ENCODE results near the gene GORASP2.

GORASP2 gene

DNA sequence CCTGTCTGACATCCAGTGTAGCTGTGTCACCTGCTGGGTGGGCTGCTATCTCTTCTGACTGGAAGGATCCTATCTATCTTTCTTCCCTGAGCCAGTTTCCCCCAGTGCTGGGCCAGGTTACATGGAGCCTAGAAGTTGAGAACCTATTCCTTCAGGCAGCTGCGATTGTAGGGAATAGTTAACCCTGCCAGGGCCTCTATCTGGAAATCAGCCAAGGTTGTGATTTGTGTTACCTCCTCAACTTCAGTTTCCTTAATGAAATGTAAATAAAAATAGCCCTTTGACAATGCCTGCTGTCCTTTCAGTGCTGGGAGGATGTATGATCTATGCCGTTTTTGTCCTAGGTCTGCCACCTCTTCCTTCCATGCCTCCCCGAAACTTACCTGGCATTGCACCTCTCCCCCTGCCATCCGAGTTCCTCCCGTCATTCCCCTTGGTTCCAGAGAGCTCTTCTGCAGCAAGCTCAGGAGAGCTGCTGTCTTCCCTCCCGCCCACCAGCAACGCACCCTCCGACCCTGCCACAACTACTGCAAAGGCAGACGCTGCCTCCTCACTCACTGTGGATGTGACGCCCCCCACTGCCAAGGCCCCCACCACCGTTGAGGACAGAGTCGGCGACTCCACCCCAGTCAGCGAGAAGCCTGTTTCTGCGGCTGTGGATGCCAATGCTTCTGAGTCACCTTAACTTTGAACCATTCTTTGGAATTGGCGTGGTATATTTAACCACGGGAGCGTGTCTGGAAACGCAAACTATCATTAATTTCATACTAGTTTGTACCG lies 36.6 kb downstream of the GORASP2 start:
- ChIA-PET CTCF (interaction anchor here (0.7 to 1.5 kb wide), 2 partner anchors 22 to 37 kb away, joined by 3 to 5 read pairs; partner anchors contain the start of gene GORASP2), POLR2A (interaction anchor here (0.7 kb wide), 1 partner anchor 115 kb away, joined by 5 read pairs; no protein-coding TSS in a partner anchor)
- TF ChIP-seq ZNF560 (tag by site-specific recombination; IDR thresholded peaks at IDR 0.05; ENCODE audit: borderline replicate concordance) (no peak), ZNF366 (tag by site-specific recombination; conservative IDR thresholded peaks at IDR 0.05) (no peak), ZNF239 (tag by site-specific recombination; IDR thresholded peaks at IDR 0.05) (no peak), BCL11B (tag by site-specific recombination; IDR thresholded peaks at IDR 0.05; ENCODE audit: low read depth) (no peak), ZNF350 (tag by site-specific recombination; IDR thresholded peaks at IDR 0.05) (no peak), ZNF529 (tag by site-specific recombination; IDR thresholded peaks at IDR 0.05; ENCODE audit: insufficient replicate concordance) (no peak), ZNF311 (tag by site-specific recombination; IDR thresholded peaks at IDR 0.05; ENCODE audit: borderline replicate concordance) (no peak)
- TF ChIP-seq, protein P1, sequence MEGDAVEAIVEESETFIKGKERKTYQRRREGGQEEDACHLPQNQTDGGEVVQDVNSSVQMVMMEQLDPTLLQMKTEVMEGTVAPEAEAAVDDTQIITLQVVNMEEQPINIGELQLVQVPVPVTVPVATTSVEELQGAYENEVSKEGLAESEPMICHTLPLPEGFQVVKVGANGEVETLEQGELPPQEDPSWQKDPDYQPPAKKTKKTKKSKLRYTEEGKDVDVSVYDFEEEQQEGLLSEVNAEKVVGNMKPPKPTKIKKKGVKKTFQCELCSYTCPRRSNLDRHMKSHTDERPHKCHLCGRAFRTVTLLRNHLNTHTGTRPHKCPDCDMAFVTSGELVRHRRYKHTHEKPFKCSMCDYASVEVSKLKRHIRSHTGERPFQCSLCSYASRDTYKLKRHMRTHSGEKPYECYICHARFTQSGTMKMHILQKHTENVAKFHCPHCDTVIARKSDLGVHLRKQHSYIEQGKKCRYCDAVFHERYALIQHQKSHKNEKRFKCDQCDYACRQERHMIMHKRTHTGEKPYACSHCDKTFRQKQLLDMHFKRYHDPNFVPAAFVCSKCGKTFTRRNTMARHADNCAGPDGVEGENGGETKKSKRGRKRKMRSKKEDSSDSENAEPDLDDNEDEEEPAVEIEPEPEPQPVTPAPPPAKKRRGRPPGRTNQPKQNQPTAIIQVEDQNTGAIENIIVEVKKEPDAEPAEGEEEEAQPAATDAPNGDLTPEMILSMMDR (tag by site-specific recombination; IDR thresholded peaks at IDR 0.05): no peak
- TF ChIP-seq, protein P2, sequence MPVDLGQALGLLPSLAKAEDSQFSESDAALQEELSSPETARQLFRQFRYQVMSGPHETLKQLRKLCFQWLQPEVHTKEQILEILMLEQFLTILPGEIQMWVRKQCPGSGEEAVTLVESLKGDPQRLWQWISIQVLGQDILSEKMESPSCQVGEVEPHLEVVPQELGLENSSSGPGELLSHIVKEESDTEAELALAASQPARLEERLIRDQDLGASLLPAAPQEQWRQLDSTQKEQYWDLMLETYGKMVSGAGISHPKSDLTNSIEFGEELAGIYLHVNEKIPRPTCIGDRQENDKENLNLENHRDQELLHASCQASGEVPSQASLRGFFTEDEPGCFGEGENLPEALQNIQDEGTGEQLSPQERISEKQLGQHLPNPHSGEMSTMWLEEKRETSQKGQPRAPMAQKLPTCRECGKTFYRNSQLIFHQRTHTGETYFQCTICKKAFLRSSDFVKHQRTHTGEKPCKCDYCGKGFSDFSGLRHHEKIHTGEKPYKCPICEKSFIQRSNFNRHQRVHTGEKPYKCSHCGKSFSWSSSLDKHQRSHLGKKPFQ (tag by site-specific recombination; IDR thresholded peaks at IDR 0.05): no peak

DNA sequence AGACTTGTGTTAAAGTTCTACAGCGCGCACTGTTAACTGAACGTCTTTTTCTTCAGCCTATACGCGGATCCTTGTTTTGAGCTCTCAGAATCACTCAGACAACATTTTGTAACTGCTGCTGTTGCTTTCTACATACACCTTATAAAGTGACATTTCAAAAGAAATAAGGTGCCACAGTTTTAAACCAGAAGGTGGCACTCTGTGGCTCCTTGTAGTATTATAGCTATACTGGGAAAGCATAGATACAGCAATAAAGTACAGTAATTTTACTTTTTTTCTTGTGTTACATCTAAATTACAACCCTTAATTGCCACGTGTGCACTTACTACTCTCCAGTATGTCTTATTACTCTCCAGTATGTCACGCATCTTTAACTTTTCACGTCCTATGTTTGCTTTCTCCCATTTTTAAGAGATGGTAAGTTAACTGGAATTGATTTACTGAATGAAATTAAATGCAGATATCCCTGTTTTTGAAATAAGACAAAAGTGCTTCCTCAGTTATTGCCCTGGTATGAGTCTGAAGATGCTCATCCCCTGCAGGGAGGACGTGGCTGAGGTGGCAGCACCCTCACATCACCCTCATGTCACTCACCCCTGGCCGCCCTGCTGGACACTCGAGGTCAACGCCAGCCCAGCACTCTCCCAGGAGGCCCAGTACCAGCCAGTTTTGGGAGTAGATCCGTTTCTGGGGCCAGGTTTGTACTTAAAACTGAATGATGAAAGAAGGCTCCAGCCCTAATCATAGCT lies 37.8 kb downstream of the GORASP2 start:
- H3K4me3 ChIP-seq (ENCODE audit: low read depth, low read length): no peak overlapping the region
- POLR2A ChIA-PET: interaction anchor here (1.2 kb wide), 1 partner anchor 38 kb away, joined by 3 read pairs; the partner anchor contains the start of gene GORASP2
- peaks cover 17 to 70% of the 10 kb centered on the region in 2 experiments for H3K36me3 ChIP-seq (ENCODE audit: control insufficient read depth in 2 of 2, insufficient read depth in 1 of 2, low read length in 2 of 2)
- H3K9me3 ChIP-seq (ENCODE audit: control insufficient read depth, insufficient read depth, low read depth, low read length): no peaks in the 10 kb centered on the region
- no peaks in the 10 kb centered on the region for H3K4me1 ChIP-seq (ENCODE audit: control insufficient read depth, insufficient read depth, low read length)
- H3K27ac ChIP-seq (ENCODE audit: extremely low read depth, low read depth, low read length): no peak overlapping the region
- CTCF ChIA-PET: interaction anchor here (0.6 to 2.0 kb wide), 5 partner anchors 98 to 606 kb away, joined by 4 to 6 read pairs (median 4); no protein-coding TSS in a partner anchor
- TF ChIP-seq, protein P1 (tag by site-specific recombination; IDR thresholded peaks at IDR 0.05): 0 out of 2 replicates have a peak, but pooled peaks have one; percentile 8
- peak; percentile 17; the same call in 1 of the 2 replicates for TF ChIP-seq ZNF654 (tag by site-specific recombination; IDR thresholded peaks at IDR 0.05; ENCODE audit: low read depth)
- TF ChIP-seq RBAK (tag by site-specific recombination; IDR thresholded peaks at IDR 0.05): no peak

More for the DNA sequence above, 36.6 kb downstream of the GORASP2 start:
- no peak overlapping the region for H3K27ac ChIP-seq (ENCODE audit: extremely low read depth, low read depth, low read length)
- no peaks in the 10 kb centered on the region for H3K9me3 ChIP-seq (ENCODE audit: control insufficient read depth, insufficient read depth, low read depth, low read length)
- H3K4me1 ChIP-seq (ENCODE audit: control insufficient read depth, insufficient read depth, low read length): no peaks in the 10 kb centered on the region
- H3K4me3 ChIP-seq (ENCODE audit: low read depth, low read length): no peak overlapping the region
- peaks cover 17 to 82% of the 10 kb centered on the region in 2 experiments for H3K36me3 ChIP-seq (ENCODE audit: control insufficient read depth in 2 of 2, insufficient read depth in 1 of 2, low read length in 2 of 2)

DNA sequence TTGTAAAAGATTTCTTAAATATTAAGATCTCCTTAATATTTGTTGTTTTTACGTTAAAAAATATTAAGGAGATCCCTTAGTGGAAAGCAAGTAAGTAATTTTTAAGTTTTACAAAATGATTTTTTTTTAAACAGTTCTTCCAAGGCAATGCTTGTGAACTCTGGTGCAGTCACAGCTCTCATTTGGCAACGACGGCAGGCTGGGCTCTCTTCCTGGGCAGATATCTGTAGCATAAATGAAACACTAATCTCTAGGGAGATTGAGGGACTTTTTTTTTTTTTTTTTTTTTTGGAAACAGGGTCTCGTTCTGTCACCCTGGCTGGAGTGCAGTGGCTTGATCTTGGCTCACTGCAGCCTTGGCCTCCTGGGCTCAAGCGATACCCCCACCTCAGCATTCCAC lies 38.5 kb downstream of the GORASP2 start:
- Histone ChIP-seq H3K4me3 (ENCODE audit: low read depth, low read length) (no peak overlapping the region), H3K27ac (ENCODE audit: extremely low read depth, low read depth, low read length) (no peak overlapping the region), H3K36me3 (ENCODE audit: control insufficient read depth in 2 of 2, insufficient read depth in 1 of 2, low read length in 2 of 2) (peaks cover 17 to 63% of the 10 kb centered on the region in 2 experiments), H3K4me1 (ENCODE audit: control insufficient read depth, insufficient read depth, low read length) (no peaks in the 10 kb centered on the region), H3K9me3 (ENCODE audit: control insufficient read depth, insufficient read depth, low read depth, low read length) (no peaks in the 10 kb centered on the region)
- POLR2A ChIA-PET: interaction anchor here (0.6 to 1.2 kb wide), 2 partner anchors 38 to 426 kb away, joined by 3 read pairs; partner anchors contain the start of gene GORASP2
- CTCF ChIA-PET: interaction anchor here (0.6 to 2.0 kb wide), 4 partner anchors 99 to 607 kb away, joined by 4 to 6 read pairs (median 4); no protein-coding TSS in a partner anchor
- TF ChIP-seq KLF1 (tag by site-specific recombination; IDR thresholded peaks at IDR 0.05) (no peak), KLF7 (tag by site-specific recombination; IDR thresholded peaks at IDR 0.05; ENCODE audit: borderline replicate concordance) (no peak), ZNF138 (tag by site-specific recombination; IDR thresholded peaks at IDR 0.05; ENCODE audit: borderline replicate concordance) (no peak), RBAK (tag by site-specific recombination; IDR thresholded peaks at IDR 0.05) (no peak)
- TF ChIP-seq, protein P3, sequence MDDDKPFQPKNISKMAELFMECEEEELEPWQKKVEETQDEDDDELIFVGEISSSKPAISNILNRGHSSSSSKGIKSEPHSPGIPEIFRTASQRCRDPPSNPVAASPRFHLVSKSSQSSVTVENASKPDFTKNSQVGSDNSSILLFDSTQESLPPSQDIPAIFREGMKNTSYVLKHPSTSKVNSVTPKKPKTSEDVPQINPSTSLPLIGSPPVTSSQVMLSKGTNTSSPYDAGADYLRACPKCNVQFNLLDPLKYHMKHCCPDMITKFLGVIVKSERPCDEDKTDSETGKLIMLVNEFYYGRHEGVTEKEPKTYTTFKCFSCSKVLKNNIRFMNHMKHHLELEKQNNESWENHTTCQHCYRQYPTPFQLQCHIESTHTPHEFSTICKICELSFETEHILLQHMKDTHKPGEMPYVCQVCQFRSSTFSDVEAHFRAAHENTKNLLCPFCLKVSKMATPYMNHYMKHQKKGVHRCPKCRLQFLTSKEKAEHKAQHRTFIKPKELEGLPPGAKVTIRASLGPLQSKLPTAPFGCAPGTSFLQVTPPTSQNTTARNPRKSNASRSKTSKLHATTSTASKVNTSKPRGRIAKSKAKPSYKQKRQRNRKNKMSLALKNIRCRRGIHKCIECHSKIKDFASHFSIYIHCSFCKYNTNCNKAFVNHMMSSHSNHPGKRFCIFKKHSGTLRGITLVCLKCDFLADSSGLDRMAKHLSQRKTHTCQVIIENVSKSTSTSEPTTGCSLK (tag by site-specific recombination; IDR thresholded peaks at IDR 0.05): no peak
